Activated naive CD4-positive, alpha-beta T cell treated with anti-CD3 and anti-CD28 coated beads for 36 hours (primary cell): ENCODE results near the gene ERBB4. TPM values are rescaled to one million over a fixed set of nuclear protein-coding genes. Genes with fewer than 3 reads are reported as not detected.

Experiments
- CTCF ChIA-PET: fragments of 350-600 bp; sonication (Branson Sonifier 250); formaldehyde crosslinking; loops from one replicate; lab custom pipeline; 2021; ENCODE audit warnings: antibody characterized with exemption; lab: Charles Lee
- DNase-seq: peaks from one replicate; pipeline ENCODE4 v3.0.0-alpha.2; 2020
- H3K27ac Mint-ChIP-seq: one replicate; pipeline ENCODE4 v1.8.0; 2021; ENCODE audit warnings: mild to moderate bottlenecking, mixed read lengths
- H3K27me3 Mint-ChIP-seq: one replicate; pipeline ENCODE4 v1.8.0; 2021; ENCODE audit warnings: low read depth, mixed read lengths
- H3K36me3 Mint-ChIP-seq: one replicate; pipeline ENCODE4 v1.8.0; 2021; ENCODE audit warnings: low read depth, mixed read lengths
- H3K4me1 Mint-ChIP-seq: one replicate; pipeline ENCODE4 v1.8.0; 2021; ENCODE audit warnings: low read depth, mixed read lengths
- H3K4me3 Mint-ChIP-seq: one replicate; pipeline ENCODE4 v1.8.0; 2021; ENCODE audit warnings: mild to moderate bottlenecking, moderate library complexity, mixed read lengths
- H3K9me3 Mint-ChIP-seq: one replicate; pipeline ENCODE4 v1.8.0; 2021; ENCODE audit warnings: mixed read lengths
- intact Hi-C: fragments of 100-400 bp; cut with micrococcal nuclease; formaldehyde crosslinking; loops from one replicate; pipeline ENCODE4 v1.15.1; 2023
- total RNA-seq, 2 experiments: library from RNA; stranded (reverse); gene quantifications; one replicate each; pipeline ENCODE4 v1.2.3, GENCODE V29; 2021

ERBB4 gene
- total RNA-seq, 2 experiments from 2014 or later, result not detected

DNA sequence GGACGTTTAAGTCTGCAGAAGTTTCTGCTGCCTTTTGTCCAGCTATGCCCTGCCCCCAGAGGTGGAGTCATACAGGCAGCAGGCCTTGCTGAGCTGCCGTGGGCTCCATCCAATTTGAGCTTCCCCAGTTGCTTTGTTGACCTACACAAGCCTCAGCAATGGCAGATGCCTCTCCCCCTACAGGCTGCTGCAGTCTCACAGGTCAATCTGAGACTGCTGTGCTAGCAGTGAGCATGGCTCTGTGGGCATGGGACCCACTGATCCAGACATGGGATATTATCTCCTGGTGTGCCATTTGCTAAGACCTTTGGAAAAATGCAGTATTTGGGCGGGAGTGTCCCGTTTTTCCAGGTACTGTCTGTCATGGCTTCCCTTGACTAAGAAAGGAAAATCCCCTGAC, 726.0 kb downstream of the ERBB4 start:
- Mint-ChIP-seq H3K4me3 (no peak overlapping the region), H3K36me3 (no peaks in the 10 kb centered on the region), H3K9me3 (peaks cover 2% of the 10 kb centered on the region), H3K27ac (no peak overlapping the region), H3K4me1 (no peaks in the 10 kb centered on the region), H3K27me3 (no peaks in the 10 kb centered on the region)
- no peak for DNase-seq
- CTCF ChIA-PET, result no interaction called here
- intact Hi-C loops, result no loop called here

DNA sequence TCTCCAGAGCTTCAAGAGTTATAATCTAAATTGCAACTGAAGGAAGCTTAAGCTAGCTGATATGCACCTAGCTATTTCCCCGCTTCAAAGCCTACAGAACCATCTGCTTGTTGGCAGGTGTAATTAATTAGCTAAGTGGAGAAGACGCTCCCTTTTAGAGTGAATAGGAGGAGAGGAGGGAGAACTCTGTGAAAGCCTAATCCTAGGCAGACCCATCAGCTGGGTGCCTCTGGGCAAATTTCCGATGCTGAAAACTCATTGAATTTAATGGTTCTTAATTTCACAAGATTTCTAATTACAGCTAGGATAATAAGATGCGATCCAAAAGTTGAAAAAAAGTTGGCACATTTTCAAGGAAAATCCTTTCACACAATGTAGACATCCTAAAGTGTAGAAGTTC, 735.9 kb downstream of the ERBB4 start:
- no peak overlapping the region for H3K4me3 Mint-ChIP-seq
- CTCF ChIA-PET, result no interaction called here
- intact Hi-C loops, result no loop called here
- H3K9me3 Mint-ChIP-seq, result peaks cover 1% of the 10 kb centered on the region
- no peak overlapping the region for H3K27ac Mint-ChIP-seq
- no peaks in the 10 kb centered on the region for H3K4me1 Mint-ChIP-seq
- no peaks in the 10 kb centered on the region for H3K27me3 Mint-ChIP-seq
- no peaks in the 10 kb centered on the region for H3K36me3 Mint-ChIP-seq
- no peak for DNase-seq

DNA sequence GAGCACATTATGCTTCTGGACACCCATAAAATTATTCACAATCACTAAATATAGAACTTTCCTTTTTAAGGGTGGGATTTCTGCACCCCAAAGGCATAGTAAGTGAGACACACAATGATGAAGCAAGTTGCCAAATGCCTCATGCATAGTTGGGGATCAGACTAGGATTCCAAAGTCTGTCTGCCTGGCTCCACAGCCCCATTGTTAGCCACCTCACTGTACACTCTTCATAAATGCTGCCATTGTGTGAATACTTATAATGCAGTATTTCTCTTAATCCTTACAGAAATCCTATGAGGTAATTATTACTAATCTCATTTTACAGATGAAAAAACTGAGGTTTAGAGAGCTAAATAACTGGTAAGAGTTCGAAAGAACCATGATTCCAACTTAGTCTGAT, 738.6 kb downstream of the ERBB4 start:
- peaks cover 1% of the 10 kb centered on the region for H3K9me3 Mint-ChIP-seq
- no peak overlapping the region for H3K27ac Mint-ChIP-seq
- no peaks in the 10 kb centered on the region for H3K27me3 Mint-ChIP-seq
- H3K36me3 Mint-ChIP-seq, result no peaks in the 10 kb centered on the region
- H3K4me3 Mint-ChIP-seq, result no peak overlapping the region
- no peak for DNase-seq
- intact Hi-C loops, result no loop called here
- CTCF ChIA-PET, result no interaction called here
- H3K4me1 Mint-ChIP-seq, result no peaks in the 10 kb centered on the region

DNA sequence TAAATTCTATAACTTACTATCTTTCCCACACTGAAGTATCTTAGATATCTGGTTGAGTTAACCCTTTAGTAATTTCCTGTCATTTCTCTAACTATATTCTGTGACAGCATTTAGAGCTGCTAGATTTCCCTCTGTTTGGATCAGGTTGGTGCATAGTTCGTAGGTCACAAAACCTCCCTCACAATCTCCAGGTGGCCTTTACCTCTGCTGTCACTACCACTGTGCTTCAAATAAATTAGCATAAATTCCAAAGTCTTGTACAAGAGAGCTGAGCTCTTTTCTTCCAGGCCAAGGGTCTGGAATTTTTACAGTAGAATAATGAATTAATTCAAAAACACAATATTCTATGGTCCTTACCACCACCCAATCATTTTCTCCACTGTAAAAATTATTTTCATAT, 739.7 kb downstream of the ERBB4 start:
- peaks cover 1% of the 10 kb centered on the region for H3K9me3 Mint-ChIP-seq
- no peak for DNase-seq
- intact Hi-C loops, result no loop called here
- H3K27me3 Mint-ChIP-seq, result no peaks in the 10 kb centered on the region
- H3K36me3 Mint-ChIP-seq, result no peaks in the 10 kb centered on the region
- no peaks in the 10 kb centered on the region for H3K4me1 Mint-ChIP-seq
- H3K4me3 Mint-ChIP-seq, result no peak overlapping the region
- CTCF ChIA-PET, result no interaction called here
- H3K27ac Mint-ChIP-seq, result no peak overlapping the region

DNA sequence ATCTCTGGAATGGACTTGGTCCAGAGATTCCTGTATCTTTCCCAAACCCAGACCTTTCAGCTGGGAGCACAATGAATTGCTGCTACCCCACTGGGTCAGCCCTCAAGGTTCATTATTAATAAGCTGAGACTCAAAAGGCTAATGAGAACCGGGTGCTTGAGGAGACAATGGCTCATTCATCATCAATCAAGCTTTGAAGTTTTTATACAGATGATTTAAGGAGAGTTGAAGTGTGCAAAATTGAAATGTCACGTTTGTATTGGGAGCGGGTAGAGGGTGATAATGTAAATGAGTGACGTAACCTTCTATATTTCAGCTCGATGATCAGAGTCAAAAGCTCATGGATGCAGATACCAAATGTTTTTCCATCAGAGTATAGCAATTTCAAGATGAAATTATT, 744.9 kb downstream of the ERBB4 start:
- H3K27ac Mint-ChIP-seq, result no peak overlapping the region
- CTCF ChIA-PET, result no interaction called here
- H3K4me3 Mint-ChIP-seq, result no peak overlapping the region
- no peak for DNase-seq
- no peaks in the 10 kb centered on the region for H3K36me3 Mint-ChIP-seq
- no peaks in the 10 kb centered on the region for H3K4me1 Mint-ChIP-seq
- H3K9me3 Mint-ChIP-seq, result no peaks in the 10 kb centered on the region
- intact Hi-C loops, result no loop called here
- no peaks in the 10 kb centered on the region for H3K27me3 Mint-ChIP-seq

DNA sequence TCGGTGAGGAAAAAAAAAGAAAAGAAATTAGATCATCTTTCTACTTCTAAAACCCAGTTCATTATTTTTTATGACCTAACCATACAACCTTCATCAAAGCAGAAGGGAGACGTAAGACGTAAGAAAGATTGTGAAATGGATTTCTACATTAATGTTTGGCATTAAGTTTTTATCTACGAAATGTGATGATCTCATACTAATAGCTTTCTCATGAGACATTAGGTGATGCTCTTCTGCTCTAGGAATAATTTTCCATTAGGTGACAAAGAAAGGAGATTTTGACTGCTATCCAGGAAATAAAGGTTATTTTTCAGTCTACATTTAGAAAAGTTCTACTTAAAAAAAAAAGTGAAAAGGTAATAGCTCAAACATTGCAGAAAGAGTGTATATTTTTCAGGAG, 748.6 kb downstream of the ERBB4 start:
- intact Hi-C loops, result no loop called here
- H3K9me3 Mint-ChIP-seq, result peaks cover 2% of the 10 kb centered on the region
- no peaks in the 10 kb centered on the region for H3K36me3 Mint-ChIP-seq
- no peak overlapping the region for H3K4me3 Mint-ChIP-seq
- no peaks in the 10 kb centered on the region for H3K27me3 Mint-ChIP-seq
- no peaks in the 10 kb centered on the region for H3K4me1 Mint-ChIP-seq
- CTCF ChIA-PET, result no interaction called here
- DNase-seq, result no peak
- H3K27ac Mint-ChIP-seq, result no peak overlapping the region

DNA sequence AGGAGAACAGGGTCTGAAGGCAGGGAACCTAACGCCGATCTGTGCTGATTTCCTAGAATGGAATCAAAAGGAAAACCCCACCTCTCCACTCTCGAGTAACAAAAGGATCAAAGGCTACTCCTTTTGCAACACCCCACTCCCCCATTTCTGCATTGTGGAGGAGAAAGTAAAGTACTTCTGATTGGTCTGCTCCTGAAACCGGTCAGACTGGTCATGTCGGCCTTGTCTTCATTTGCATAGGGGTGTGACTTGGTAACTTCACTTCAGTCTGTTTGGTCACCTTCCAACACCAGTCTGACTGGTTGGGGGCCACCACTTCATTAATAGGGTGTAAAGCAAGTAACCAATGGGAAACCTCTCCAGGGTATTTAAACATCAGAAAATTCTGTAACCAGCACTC, 771.9 kb downstream of the ERBB4 start:
- intact Hi-C loops, result no loop called here
- no peaks in the 10 kb centered on the region for H3K36me3 Mint-ChIP-seq
- no peaks in the 10 kb centered on the region for H3K4me1 Mint-ChIP-seq
- DNase-seq, result no peak
- H3K4me3 Mint-ChIP-seq, result no peak overlapping the region
- CTCF ChIA-PET, result no interaction called here
- no peak overlapping the region for H3K27ac Mint-ChIP-seq
- H3K27me3 Mint-ChIP-seq, result no peaks in the 10 kb centered on the region
- H3K9me3 Mint-ChIP-seq, result no peaks in the 10 kb centered on the region

DNA sequence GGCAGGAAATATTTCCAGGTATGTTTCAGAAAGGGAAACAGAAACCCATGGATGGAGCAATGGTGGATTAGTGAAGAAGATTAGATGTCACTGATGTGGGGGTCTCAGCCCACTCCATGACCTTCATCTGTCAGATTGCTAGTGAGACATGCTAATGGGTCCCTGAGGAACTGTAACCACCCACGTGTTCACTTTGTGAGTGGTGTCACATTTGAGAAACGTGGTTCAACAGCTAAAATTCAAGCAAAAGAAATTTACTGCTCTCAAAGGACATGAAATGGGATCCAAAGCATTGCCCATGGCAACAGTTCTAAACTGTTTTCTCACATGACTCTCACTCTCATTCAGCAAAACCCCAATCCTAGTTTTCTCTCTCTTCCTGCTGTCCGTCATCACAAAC, 776.1 kb downstream of the ERBB4 start:
- Mint-ChIP-seq H3K27ac (no peak overlapping the region), H3K4me3 (no peak overlapping the region), H3K27me3 (no peaks in the 10 kb centered on the region), H3K9me3 (no peaks in the 10 kb centered on the region), H3K36me3 (no peaks in the 10 kb centered on the region), H3K4me1 (no peaks in the 10 kb centered on the region)
- CTCF ChIA-PET, result no interaction called here
- DNase-seq, result no peak
- intact Hi-C loops, result no loop called here

DNA sequence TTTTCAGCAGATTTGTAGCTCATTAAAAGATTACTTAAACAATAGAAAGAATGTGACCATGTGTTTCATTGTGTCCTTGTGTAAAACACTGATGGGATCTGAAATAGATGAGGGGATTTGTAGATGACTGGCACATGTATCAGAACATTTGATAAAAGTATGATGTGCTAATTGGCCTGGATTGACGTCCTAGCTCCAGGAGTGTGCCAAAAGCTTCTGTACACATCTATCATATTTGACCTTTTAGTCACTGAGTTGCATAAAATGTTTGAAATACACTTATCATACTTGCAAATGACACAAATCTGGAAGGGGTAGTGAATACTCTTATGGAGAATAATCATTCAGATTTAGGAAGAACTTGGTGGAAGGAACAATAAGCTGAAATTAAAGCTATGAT, 778.5 kb downstream of the ERBB4 start:
- Mint-ChIP-seq H3K36me3 (no peaks in the 10 kb centered on the region), H3K9me3 (no peaks in the 10 kb centered on the region), H3K27ac (no peak overlapping the region), H3K4me1 (no peaks in the 10 kb centered on the region), H3K27me3 (no peaks in the 10 kb centered on the region), H3K4me3 (no peak overlapping the region)
- DNase-seq, result no peak
- intact Hi-C loops, result no loop called here
- CTCF ChIA-PET, result no interaction called here

DNA sequence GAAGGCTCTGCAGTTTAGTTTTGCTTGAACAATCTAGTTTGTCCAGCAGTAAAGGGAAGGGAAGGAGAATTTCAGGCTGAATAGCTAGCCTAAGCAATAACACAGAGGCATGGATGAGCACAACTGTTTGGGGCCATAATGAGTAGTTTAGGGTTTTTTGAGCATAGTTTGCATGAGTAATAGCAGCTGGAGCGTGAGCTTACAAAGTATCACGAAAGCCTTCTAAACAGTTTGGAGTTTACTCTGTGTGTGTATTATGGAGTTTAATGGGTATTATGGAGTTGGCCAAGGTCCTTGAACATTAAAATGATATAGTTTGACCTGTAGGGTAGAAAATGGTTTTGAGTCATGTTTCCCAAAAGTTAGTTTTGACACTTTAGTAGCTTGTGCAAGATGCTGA, 782.3 kb downstream of the ERBB4 start:
- CTCF ChIA-PET, result no interaction called here
- intact Hi-C loops, result no loop called here
- no peak overlapping the region for H3K27ac Mint-ChIP-seq
- no peaks in the 10 kb centered on the region for H3K9me3 Mint-ChIP-seq
- no peak for DNase-seq
- H3K27me3 Mint-ChIP-seq, result no peaks in the 10 kb centered on the region
- H3K36me3 Mint-ChIP-seq, result no peaks in the 10 kb centered on the region
- no peak overlapping the region for H3K4me3 Mint-ChIP-seq
- H3K4me1 Mint-ChIP-seq, result no peaks in the 10 kb centered on the region

DNA sequence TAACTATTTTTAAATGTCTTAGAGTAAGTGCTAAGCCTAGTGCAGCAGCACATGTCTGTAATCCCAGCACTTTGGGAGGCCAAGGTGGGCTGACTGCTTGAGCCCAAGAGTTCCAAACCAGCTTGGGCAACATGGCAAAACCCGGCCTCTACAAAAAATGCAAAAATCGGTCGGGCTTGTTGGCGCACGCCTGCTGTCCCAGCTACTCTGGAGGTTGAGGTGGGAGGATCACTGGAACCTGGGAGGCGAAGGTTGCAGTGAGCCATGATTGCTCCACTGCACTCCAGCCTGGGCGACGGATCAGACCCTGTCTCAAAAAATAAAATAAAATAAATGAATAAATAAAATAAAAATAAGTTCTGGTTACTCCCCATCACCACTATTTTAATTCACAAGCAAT, 783.4 kb downstream of the ERBB4 start:
- CTCF ChIA-PET, result no interaction called here
- intact Hi-C loops, result no loop called here
- no peaks in the 10 kb centered on the region for H3K9me3 Mint-ChIP-seq
- no peaks in the 10 kb centered on the region for H3K4me1 Mint-ChIP-seq
- H3K27ac Mint-ChIP-seq, result no peak overlapping the region
- no peak overlapping the region for H3K4me3 Mint-ChIP-seq
- no peak for DNase-seq
- H3K36me3 Mint-ChIP-seq, result no peaks in the 10 kb centered on the region
- H3K27me3 Mint-ChIP-seq, result no peaks in the 10 kb centered on the region

DNA sequence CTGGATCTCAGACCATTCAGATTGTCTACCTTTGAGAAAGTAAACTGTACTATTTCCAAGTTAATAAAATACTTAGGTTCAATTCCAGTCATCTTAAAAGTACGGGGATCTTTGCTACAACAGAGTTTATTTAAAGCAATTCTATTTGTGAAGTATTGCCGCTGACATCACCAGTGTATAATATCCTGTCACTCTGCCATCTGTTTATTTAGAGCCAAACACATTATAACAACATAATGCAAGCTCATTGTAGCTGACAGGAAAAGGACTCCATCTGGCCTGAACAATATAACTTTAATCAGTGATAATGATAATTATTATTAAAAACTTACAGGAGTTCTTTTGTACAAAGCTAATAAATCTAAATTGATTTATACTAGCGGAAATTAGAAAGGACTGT, 786.8 kb downstream of the ERBB4 start:
- CTCF ChIA-PET, result no interaction called here
- no peaks in the 10 kb centered on the region for H3K27me3 Mint-ChIP-seq
- DNase-seq, result no peak
- H3K4me3 Mint-ChIP-seq, result no peak overlapping the region
- no peak overlapping the region for H3K27ac Mint-ChIP-seq
- H3K9me3 Mint-ChIP-seq, result no peaks in the 10 kb centered on the region
- H3K4me1 Mint-ChIP-seq, result no peaks in the 10 kb centered on the region
- intact Hi-C loops, result no loop called here
- H3K36me3 Mint-ChIP-seq, result no peaks in the 10 kb centered on the region

DNA sequence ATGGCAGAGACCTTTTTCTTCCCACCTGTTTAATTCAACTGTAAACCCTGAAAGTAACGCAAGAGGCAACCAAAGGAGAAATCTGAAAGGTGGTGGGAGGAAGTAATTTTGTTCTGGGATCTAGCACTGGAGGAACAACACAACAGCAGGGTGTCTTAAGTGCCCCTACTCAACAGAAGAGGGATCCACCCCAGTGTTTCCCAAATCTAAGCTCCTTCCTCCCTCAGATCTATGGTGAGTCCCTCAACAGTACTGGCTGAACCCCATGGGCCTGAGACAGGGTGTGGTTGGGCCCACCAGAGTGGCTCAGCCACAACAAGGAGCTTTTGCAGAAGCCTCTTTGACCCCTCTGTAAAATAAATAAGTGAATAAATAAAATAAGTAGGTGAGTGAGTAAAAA, 790.3 kb downstream of the ERBB4 start:
- Mint-ChIP-seq H3K27ac (no peak overlapping the region), H3K27me3 (no peaks in the 10 kb centered on the region), H3K9me3 (no peaks in the 10 kb centered on the region), H3K4me3 (no peak overlapping the region), H3K4me1 (no peaks in the 10 kb centered on the region), H3K36me3 (no peaks in the 10 kb centered on the region)
- intact Hi-C loops, result no loop called here
- no peak for DNase-seq
- CTCF ChIA-PET, result no interaction called here
